WTC11 (cell line): ENCODE measurements around the gene GJC1. TPM values are rescaled to one million over a fixed set of nuclear protein-coding genes. Genes with fewer than 3 reads are reported as not detected.

Experiments
- ATAC-seq: fragments of 200-7000 bp; cut with Tn5 transposase; 2 replicates; pipeline ENCODE4 v1.10.0; 2021; ENCODE audit warnings: mild to moderate bottlenecking, moderate library complexity
- CTCF ChIA-PET: fragments of 300-600 bp; sonication (Branson Sonifier 250); formaldehyde crosslinking; loops from one replicate; lab custom pipeline; 2021; ENCODE audit warnings: antibody characterized with exemption; lab: Charles Lee
- POLR2A ChIA-PET: fragments of 350-600 bp; sonication (Branson Sonifier 250); formaldehyde crosslinking; loops from one replicate; lab custom pipeline; 2021; ENCODE audit warnings: antibody characterized with exemption; lab: Charles Lee
- DNase-seq: peaks from one replicate; pipeline ENCODE4 v3.0.0; 2021; ENCODE audit warnings: low spot score
- H3K27ac Mint-ChIP-seq: 2 replicates; pipeline ENCODE4 v1.8.0; 2021; ENCODE audit warnings: mixed read lengths
- H3K27me3 Mint-ChIP-seq: 2 replicates; pipeline ENCODE4 v1.8.0; 2021; ENCODE audit warnings: low read depth, mild to moderate bottlenecking, moderate library complexity, mixed read lengths
- H3K36me3 Mint-ChIP-seq: 2 replicates; pipeline ENCODE4 v1.8.0; 2021; ENCODE audit warnings: mixed read lengths
- H3K4me1 Mint-ChIP-seq: 2 replicates; pipeline ENCODE4 v1.8.0; 2022; ENCODE audit warnings: mixed read lengths
- H3K4me3 Mint-ChIP-seq: 2 replicates; pipeline ENCODE4 v1.8.0; 2021; ENCODE audit warnings: mild to moderate bottlenecking, moderate library complexity, mixed read lengths
- H3K9me3 Mint-ChIP-seq: 2 replicates; pipeline ENCODE4 v1.8.0; 2021; ENCODE audit warnings: mixed read lengths
- CBFB ChIP-seq: sonication (generic); formaldehyde crosslinking; IDR thresholded peaks from 2 replicates; pipeline ENCODE4 v1.8.1; 2022; ENCODE audit warnings: mild to moderate bottlenecking, low read depth, missing genetic modification reagents
- GRHL2 ChIP-seq: fragments of 250-450 bp; sonication (Bioruptor Pico); IDR thresholded peaks from 2 replicates; pipeline ENCODE4 v1.8.0; 2022; ENCODE audit warnings: mild to moderate bottlenecking, moderate library complexity; ENCODE audit not compliant: insufficient replicate concordance, severe bottlenecking
- GTF2I ChIP-seq: fragments of 250-450 bp; sonication (Bioruptor Pico); conservative IDR thresholded peaks from 2 replicates; pipeline ENCODE4 v1.4.0; 2021; ENCODE audit warnings: mild to moderate bottlenecking
- SOX15 ChIP-seq: fragments of 250-450 bp; sonication (Bioruptor Pico); IDR thresholded peaks from 2 replicates; pipeline ENCODE4 v1.9.0; 2021; ENCODE audit warnings: mild to moderate bottlenecking
- TEAD1 ChIP-seq: sonication (generic); formaldehyde crosslinking; IDR thresholded peaks from 2 replicates; pipeline ENCODE4 v1.8.0; 2022; ENCODE audit warnings: mild to moderate bottlenecking, missing genetic modification reagents
- TEAD4 ChIP-seq: sonication (generic); formaldehyde crosslinking; IDR thresholded peaks from 2 replicates; pipeline ENCODE4 v1.8.0; 2022; ENCODE audit warnings: mild to moderate bottlenecking, missing genetic modification reagents
- ZNF121 ChIP-seq: sonication (generic); formaldehyde crosslinking; IDR thresholded peaks from 2 replicates; pipeline ENCODE4 v1.8.0; 2023; ENCODE audit warnings: missing genetic modification reagents
- ZNF263 ChIP-seq: sonication (generic); formaldehyde crosslinking; IDR thresholded peaks from 2 replicates; pipeline ENCODE4 v1.8.1; 2022; ENCODE audit warnings: low read depth, mild to moderate bottlenecking, moderate library complexity, missing genetic modification reagents
- ZNF396 ChIP-seq: fragments of 250-450 bp; sonication (Bioruptor Pico); IDR thresholded peaks from 2 replicates; pipeline ENCODE4 v1.8.0; 2021; ENCODE audit warnings: mild to moderate bottlenecking, moderate library complexity, borderline replicate concordance
- total RNA-seq: library from RNA; stranded (reverse); gene quantifications from 3 replicates; pipeline ENCODE4 v1.2.3, GENCODE V29; 2021
- TF ChIP-seq, protein P1 (sequence below): fragments of 250-450 bp; sonication (Bioruptor Pico); IDR thresholded peaks from 2 replicates; pipeline ENCODE4 v1.8.0; 2021; ENCODE audit warnings: mild to moderate bottlenecking
- TF ChIP-seq, protein P2 (sequence below): fragments of 250-450 bp; sonication (Bioruptor Pico); IDR thresholded peaks from 2 replicates; pipeline ENCODE4 v2.1.2; 2022; ENCODE audit warnings: mild to moderate bottlenecking, moderate library complexity
- TF ChIP-seq, protein P3 (sequence below): sonication (generic); formaldehyde crosslinking; IDR thresholded peaks from 2 replicates; pipeline ENCODE4 v1.8.0; 2023; ENCODE audit warnings: missing genetic modification reagents, mild to moderate bottlenecking, borderline replicate concordance

GJC1 gene
- total RNA-seq, 1 experiment from 2014 or later, result 104 TPM

DNA sequence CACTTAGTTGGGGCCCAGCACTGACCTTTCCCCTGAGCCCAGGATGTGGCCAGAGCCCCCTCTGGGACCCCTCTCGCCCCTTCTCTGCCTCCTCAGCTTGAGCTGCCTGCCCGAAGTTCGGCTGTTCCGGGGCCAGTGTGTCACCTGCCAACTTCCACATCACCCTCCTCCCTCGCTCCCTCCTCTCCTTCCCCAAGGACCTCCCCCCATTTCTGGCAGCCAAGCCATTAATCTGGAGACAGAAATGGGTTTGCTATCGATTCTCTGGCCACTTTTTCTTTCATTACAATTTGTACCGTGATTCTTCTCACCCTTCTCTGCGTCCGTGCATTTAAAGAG, 80.1 kb downstream of the GJC1 start:
- Mint-ChIP-seq H3K27ac (no peak overlapping the region), H3K9me3 (peaks cover 3% of the 10 kb centered on the region; the same call in 1 of the 2 replicates), H3K4me1 (no peaks in the 10 kb centered on the region; the same call in 1 of the 2 replicates), H3K4me3 (no peak overlapping the region), H3K27me3 (peaks cover 7% of the 10 kb centered on the region), H3K36me3 (peaks cover 23% of the 10 kb centered on the region)
- TF ChIP-seq TEAD4 (no peak), ZNF396 (no peak), ZNF263 (CRISPR knock-in tag) (no peak), TEAD1 (no peak)
- ATAC-seq (no peak), DNase-seq (no peak)
- POLR2A ChIA-PET, result no interaction called here
- CTCF ChIA-PET, result interaction anchor here (0.9 to 2.7 kb wide), 2 partner anchors 12 to 25 kb away, joined by 4 to 8 read pairs; no protein-coding TSS in a partner anchor

DNA sequence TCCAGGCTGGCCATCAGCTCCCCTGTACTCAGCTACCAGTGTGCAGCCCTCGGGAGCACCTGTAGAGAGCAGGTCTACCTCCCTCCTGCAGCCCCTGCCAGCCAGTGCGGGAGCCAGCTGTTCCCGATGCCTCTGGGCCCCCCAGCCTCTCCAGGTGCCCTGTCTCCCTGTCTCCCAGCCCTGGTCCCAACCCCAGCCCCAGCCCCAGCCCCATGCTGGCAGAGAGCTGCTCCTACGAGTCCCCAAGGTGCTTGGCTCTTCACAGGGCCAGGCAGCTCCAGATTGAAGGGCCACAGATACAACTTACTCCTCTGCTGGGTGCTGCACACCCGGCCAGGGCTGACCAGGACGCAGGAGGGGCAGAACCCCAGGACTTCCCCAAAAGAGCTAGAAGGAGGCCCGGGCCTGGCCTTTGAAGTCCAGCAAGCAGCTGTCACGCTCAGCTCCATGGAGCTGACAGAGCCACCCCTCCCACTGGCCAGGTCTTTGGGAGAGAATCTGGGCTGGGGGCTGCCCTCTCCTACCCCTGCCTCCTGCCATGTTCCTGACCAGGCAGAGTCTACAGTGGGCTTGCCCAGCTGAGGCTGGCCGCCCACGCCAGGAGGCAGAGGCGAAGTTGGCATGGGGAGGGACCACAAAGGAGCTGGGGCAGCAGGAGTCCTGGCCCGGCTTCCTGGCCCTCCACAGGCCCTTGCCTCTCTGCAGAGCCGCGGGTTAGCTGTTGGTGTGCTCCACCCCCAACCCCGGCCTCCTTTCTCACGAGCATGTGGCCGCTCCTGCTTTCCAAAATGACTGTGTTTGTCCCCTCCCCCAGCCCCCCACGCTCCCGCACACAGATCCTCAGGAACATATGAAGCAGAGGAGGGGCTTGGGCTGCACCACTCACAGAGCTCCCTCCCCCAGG, 80.8 kb downstream of the GJC1 start:
- H3K4me1 Mint-ChIP-seq, result no peaks in the 10 kb centered on the region; the same call in 1 of the 2 replicates
- DNase-seq (no peak), ATAC-seq (no peak; the same call in 1 of the 2 replicates)
- peaks cover 4% of the 10 kb centered on the region for H3K27me3 Mint-ChIP-seq
- H3K9me3 Mint-ChIP-seq, result peaks cover 3% of the 10 kb centered on the region; the same call in 1 of the 2 replicates
- no peak overlapping the region for H3K4me3 Mint-ChIP-seq
- TF ChIP-seq, protein P1, sequence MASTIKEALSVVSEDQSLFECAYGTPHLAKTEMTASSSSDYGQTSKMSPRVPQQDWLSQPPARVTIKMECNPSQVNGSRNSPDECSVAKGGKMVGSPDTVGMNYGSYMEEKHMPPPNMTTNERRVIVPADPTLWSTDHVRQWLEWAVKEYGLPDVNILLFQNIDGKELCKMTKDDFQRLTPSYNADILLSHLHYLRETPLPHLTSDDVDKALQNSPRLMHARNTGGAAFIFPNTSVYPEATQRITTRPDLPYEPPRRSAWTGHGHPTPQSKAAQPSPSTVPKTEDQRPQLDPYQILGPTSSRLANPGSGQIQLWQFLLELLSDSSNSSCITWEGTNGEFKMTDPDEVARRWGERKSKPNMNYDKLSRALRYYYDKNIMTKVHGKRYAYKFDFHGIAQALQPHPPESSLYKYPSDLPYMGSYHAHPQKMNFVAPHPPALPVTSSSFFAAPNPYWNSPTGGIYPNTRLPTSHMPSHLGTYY (CRISPR knock-in tag), result no peak
- TF ChIP-seq, protein P2, sequence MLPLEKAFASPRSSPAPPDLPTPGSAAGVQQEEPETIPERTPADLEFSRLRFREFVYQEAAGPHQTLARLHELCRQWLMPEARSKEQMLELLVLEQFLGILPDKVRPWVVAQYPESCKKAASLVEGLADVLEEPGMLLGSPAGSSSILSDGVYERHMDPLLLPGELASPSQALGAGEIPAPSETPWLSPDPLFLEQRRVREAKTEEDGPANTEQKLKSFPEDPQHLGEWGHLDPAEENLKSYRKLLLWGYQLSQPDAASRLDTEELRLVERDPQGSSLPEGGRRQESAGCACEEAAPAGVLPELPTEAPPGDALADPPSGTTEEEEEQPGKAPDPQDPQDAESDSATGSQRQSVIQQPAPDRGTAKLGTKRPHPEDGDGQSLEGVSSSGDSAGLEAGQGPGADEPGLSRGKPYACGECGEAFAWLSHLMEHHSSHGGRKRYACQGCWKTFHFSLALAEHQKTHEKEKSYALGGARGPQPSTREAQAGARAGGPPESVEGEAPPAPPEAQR, result no peak
- no peak for TF ChIP-seq GTF2I (CRISPR knock-in tag)
- TF ChIP-seq CBFB, result no peak
- TF ChIP-seq GRHL2 (CRISPR knock-in tag), result no peak
- TF ChIP-seq SOX15 (CRISPR knock-in tag), result no peak
- TF ChIP-seq ZNF121 (CRISPR knock-in tag), result no peak
- TF ChIP-seq, protein P3, sequence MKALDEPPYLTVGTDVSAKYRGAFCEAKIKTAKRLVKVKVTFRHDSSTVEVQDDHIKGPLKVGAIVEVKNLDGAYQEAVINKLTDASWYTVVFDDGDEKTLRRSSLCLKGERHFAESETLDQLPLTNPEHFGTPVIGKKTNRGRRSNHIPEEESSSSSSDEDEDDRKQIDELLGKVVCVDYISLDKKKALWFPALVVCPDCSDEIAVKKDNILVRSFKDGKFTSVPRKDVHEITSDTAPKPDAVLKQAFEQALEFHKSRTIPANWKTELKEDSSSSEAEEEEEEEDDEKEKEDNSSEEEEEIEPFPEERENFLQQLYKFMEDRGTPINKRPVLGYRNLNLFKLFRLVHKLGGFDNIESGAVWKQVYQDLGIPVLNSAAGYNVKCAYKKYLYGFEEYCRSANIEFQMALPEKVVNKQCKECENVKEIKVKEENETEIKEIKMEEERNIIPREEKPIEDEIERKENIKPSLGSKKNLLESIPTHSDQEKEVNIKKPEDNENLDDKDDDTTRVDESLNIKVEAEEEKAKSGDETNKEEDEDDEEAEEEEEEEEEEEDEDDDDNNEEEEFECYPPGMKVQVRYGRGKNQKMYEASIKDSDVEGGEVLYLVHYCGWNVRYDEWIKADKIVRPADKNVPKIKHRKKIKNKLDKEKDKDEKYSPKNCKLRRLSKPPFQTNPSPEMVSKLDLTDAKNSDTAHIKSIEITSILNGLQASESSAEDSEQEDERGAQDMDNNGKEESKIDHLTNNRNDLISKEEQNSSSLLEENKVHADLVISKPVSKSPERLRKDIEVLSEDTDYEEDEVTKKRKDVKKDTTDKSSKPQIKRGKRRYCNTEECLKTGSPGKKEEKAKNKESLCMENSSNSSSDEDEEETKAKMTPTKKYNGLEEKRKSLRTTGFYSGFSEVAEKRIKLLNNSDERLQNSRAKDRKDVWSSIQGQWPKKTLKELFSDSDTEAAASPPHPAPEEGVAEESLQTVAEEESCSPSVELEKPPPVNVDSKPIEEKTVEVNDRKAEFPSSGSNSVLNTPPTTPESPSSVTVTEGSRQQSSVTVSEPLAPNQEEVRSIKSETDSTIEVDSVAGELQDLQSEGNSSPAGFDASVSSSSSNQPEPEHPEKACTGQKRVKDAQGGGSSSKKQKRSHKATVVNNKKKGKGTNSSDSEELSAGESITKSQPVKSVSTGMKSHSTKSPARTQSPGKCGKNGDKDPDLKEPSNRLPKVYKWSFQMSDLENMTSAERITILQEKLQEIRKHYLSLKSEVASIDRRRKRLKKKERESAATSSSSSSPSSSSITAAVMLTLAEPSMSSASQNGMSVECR (CRISPR knock-in tag), result no peak
- ChIA-PET CTCF (interaction anchor here (0.9 to 2.7 kb wide), 3 partner anchors 11 to 129 kb away, joined by 4 to 8 read pairs (median 4); no protein-coding TSS in a partner anchor), POLR2A (no interaction called here)
- peaks cover 23% of the 10 kb centered on the region for H3K36me3 Mint-ChIP-seq
- no peak overlapping the region for H3K27ac Mint-ChIP-seq

Other genes starting within 250 kb of the GJC1 start
- gene MEIOC, start 173.8 kb downstream of the GJC1 start, total RNA-seq, result 4.4 to 8.3 TPM (median 5.0 TPM) in 3 replicates
- 32.4 to 37.9 TPM (median 32.6 TPM) in 3 replicates for gene CCDC43, start 140.5 kb downstream of the GJC1 start, total RNA-seq
- 32.2 to 35.5 TPM (median 32.9 TPM) in 3 replicates for gene DBF4B, start 121.6 kb downstream of the GJC1 start, total RNA-seq
- 3.0 to 4.1 TPM (median 3.2 TPM) in 3 replicates for gene ADAM11, start 71.3 kb downstream of the GJC1 start, total RNA-seq
- not detected in 3 replicates for gene HIGD1B, start 17.6 kb upstream of the GJC1 start, total RNA-seq
- gene EFTUD2, start 69.2 kb upstream of the GJC1 start, total RNA-seq, result 128 to 162 TPM (median 148 TPM) in 3 replicates
- gene GFAP, start 85.2 kb upstream of the GJC1 start, total RNA-seq, result 1.5 to 2.2 TPM (median 1.6 TPM) in 3 replicates
- 62.2 to 82.2 TPM (median 66.3 TPM) in 3 replicates for gene KIF18B, start 117.5 kb upstream of the GJC1 start, total RNA-seq
- gene C1QL1, start 138.0 kb upstream of the GJC1 start, total RNA-seq, result 13.4 to 16.8 TPM (median 15.6 TPM) in 3 replicates
- 57.7 to 59.2 TPM (median 58.7 TPM) in 3 replicates for gene DCAKD, start 221.3 kb upstream of the GJC1 start, total RNA-seq
- 152 to 162 TPM (median 153 TPM) in 3 replicates for gene NMT1, start 231.0 kb upstream of the GJC1 start, total RNA-seq